Measurements from ENCODE around the gene PLAAT5. TPM values are rescaled to one million over a fixed set of nuclear protein-coding genes. Genes with fewer than 3 reads are reported as not detected.
"Not testable (repeated sequence)": the region's sequence is repeated elsewhere in the genome, so short reads cannot be mapped to it uniquely, and the experiment has no call there.

Gene PLAAT5
- total RNA-seq, 1 donor from 2014 or later: not detected

- intact Hi-C loops (cut with micrococcal nuclease): no loop called here
Measured at GRCh38 chr11:63488789-63489188, 2.2 kb downstream of the PLAAT5 start.

GRCh38 chr11:63485777-63486176 is 5.2 kb downstream of the PLAAT5 start:
- intact Hi-C loops (cut with micrococcal nuclease): no loop called here

GRCh38 chr11:63480039-63480438 is 10.9 kb downstream of the PLAAT5 start:
- intact Hi-C loops (cut with micrococcal nuclease): no loop called here

GRCh38 chr11:63478896-63479295 is 12.1 kb downstream of the PLAAT5 start:
- intact Hi-C loops (cut with micrococcal nuclease): loop anchor here (1.0 to 2.0 kb wide), 5 partner anchors 53 to 259 kb away; partner anchors contain the start of gene PLAAT4

GRCh38 chr11:63476618-63477017 is 14.3 kb downstream of the PLAAT5 start:
- intact Hi-C loops (cut with micrococcal nuclease): no loop called here

GRCh38 chr11:63472372-63472771 is 18.6 kb downstream of the PLAAT5 start:
- intact Hi-C loops (cut with micrococcal nuclease): no loop called here

GRCh38 chr11:63470311-63470710 is 20.7 kb downstream of the PLAAT5 start:
- intact Hi-C loops (cut with micrococcal nuclease): no loop called here

GRCh38 chr11:63462137-63462536 is 28.8 kb downstream of the PLAAT5 start:
- intact Hi-C loops (cut with micrococcal nuclease): no loop called here

- intact Hi-C loops (cut with micrococcal nuclease): no loop called here
Measured at GRCh38 chr11:63459586-63459985, 31.4 kb downstream of the PLAAT5 start.

GRCh38 chr11:63448646-63449045 is 42.3 kb downstream of the PLAAT5 start:
- intact Hi-C loops (cut with micrococcal nuclease): no loop called here

- intact Hi-C loops (cut with micrococcal nuclease): no loop called here
Measured at GRCh38 chr11:63445720-63446119, 45.2 kb downstream of the PLAAT5 start.

- intact Hi-C loops (cut with micrococcal nuclease): no loop called here
Measured at GRCh38 chr11:63445118-63445517, 45.8 kb downstream of the PLAAT5 start.

GRCh38 chr11:63444160-63444559 is 46.8 kb downstream of the PLAAT5 start:
- intact Hi-C loops (cut with micrococcal nuclease): no loop called here

GRCh38 chr11:63443714-63444113 is 47.3 kb downstream of the PLAAT5 start:
- intact Hi-C loops (cut with micrococcal nuclease): no loop called here

GRCh38 chr11:63435831-63436230 is 55.1 kb downstream of the PLAAT5 start:
- intact Hi-C loops (cut with micrococcal nuclease): not testable (repeated sequence)

GRCh38 chr11:63435351-63435750 is 55.6 kb downstream of the PLAAT5 start:
- intact Hi-C loops (cut with micrococcal nuclease): not testable (repeated sequence)

- intact Hi-C loops (cut with micrococcal nuclease): not testable (repeated sequence)
Measured at GRCh38 chr11:63430731-63431130, 60.2 kb downstream of the PLAAT5 start.

- intact Hi-C loops (cut with micrococcal nuclease): no loop called here
Measured at GRCh38 chr11:63427971-63428508, 62.9 kb downstream of the PLAAT5 start.

- intact Hi-C loops (cut with micrococcal nuclease): no loop called here
Measured at GRCh38 chr11:63417174-63417852, 73.7 kb downstream of the PLAAT5 start.

Data from T-helper 1 cell treated with Interleukin-12 subunit alpha and Interleukin-12 subunit beta and Interleukin-4 antibody, amounts not matched to agents 30 ng/mL and 1 ng/mL, for 36 hours (primary cell).